ENCODE data around the gene SRSF12.

Gene SRSF12

DNA sequence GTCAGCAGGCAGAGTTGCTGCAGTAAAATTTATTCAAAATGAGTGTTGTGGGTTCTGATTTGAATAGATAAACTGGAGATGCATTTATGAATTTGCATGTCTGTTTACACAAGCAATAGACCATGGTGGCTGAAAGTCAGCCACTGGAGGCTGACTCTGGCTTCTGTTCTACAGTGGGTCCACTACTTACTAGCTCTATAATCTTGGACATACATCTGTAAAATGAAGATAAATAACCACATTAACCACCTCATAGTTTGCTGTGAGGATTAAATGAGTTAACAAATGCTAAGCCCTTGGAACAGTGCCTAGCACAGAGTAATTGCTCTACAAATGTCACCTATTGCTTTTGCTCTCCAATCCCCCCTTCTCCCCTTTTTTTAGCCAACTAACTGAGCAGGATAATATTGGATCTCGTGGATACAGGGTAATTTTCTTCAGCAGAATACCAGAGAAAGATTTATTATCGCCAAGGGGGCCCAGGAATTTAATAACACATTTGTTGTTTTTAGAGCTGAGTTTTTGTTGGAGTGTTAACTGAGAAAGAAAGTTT is 26.6 kb upstream of the SRSF12 start:
- DNase-seq: no peak

DNA sequence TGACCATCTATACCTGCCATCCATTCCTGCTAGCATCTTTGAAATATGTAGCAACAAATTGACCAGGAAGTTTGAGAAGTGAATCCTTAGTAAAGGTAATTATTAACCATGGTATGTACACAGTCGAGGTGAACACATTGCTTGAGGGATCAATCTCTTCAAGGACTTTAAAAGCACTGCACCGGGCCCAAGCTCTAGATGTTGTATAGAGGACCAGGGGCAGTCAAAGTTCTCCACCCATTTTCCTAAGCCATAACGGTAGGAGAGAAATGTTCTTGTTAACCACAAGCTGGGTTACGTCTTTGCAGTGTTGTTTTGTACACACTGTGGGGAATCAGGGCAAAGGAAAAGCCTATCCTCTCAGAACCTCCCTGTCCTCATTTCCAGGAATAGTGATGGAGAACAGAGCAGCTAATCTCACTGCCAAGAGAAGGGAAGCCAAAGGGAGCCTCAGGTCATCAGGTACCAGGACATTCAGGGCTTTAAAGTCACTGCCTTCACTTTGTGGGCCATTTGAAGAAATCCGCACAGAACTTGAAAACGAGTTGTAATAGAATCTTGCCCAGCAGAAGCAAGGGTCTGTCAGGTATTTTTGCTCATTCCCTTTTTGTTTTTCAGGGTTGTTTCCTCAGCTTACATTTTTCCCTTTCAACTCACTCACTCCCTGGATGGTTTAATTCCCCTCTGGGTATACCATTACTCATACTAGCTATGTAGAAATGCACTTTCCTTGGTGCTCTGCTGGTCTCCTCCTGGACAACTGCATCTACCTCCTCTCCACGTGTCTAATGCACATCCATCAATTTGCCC is 22.7 kb upstream of the SRSF12 start:
- in situ Hi-C loops (cut with HindIII; ENCODE audit: low pct_ligation_motif_present, low sequenced_read_pairs): no loop called here
- Histone ChIP-seq H3K27me3 (replicated peaks) (no peaks in the 10 kb centered on the region), H3K27ac (no peak overlapping the region), H3K4me3 (ENCODE audit: low read depth, low read length) (no peak overlapping the region), H3K36me3 (replicated peaks) (no peaks in the 10 kb centered on the region)
- DNase-seq: no peak
- TF ChIP-seq, protein P1, sequence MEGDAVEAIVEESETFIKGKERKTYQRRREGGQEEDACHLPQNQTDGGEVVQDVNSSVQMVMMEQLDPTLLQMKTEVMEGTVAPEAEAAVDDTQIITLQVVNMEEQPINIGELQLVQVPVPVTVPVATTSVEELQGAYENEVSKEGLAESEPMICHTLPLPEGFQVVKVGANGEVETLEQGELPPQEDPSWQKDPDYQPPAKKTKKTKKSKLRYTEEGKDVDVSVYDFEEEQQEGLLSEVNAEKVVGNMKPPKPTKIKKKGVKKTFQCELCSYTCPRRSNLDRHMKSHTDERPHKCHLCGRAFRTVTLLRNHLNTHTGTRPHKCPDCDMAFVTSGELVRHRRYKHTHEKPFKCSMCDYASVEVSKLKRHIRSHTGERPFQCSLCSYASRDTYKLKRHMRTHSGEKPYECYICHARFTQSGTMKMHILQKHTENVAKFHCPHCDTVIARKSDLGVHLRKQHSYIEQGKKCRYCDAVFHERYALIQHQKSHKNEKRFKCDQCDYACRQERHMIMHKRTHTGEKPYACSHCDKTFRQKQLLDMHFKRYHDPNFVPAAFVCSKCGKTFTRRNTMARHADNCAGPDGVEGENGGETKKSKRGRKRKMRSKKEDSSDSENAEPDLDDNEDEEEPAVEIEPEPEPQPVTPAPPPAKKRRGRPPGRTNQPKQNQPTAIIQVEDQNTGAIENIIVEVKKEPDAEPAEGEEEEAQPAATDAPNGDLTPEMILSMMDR (IDR thresholded peaks at IDR 0.05; ENCODE audit: low read depth, low read length, missing control alignments): no peak

More for the DNA sequence above, 26.6 kb upstream of the SRSF12 start:
- H3K27me3 ChIP-seq (replicated peaks): no peaks in the 10 kb centered on the region
- H3K36me3 ChIP-seq (replicated peaks): no peaks in the 10 kb centered on the region
- H3K27ac ChIP-seq: no peak overlapping the region
- no peak overlapping the region for H3K4me3 ChIP-seq (ENCODE audit: low read depth, low read length)
- in situ Hi-C loops (cut with HindIII; ENCODE audit: low pct_ligation_motif_present, low sequenced_read_pairs): no loop called here
- TF ChIP-seq, protein P1 (IDR thresholded peaks at IDR 0.05; ENCODE audit: low read depth, low read length, missing control alignments): no peak

DNA sequence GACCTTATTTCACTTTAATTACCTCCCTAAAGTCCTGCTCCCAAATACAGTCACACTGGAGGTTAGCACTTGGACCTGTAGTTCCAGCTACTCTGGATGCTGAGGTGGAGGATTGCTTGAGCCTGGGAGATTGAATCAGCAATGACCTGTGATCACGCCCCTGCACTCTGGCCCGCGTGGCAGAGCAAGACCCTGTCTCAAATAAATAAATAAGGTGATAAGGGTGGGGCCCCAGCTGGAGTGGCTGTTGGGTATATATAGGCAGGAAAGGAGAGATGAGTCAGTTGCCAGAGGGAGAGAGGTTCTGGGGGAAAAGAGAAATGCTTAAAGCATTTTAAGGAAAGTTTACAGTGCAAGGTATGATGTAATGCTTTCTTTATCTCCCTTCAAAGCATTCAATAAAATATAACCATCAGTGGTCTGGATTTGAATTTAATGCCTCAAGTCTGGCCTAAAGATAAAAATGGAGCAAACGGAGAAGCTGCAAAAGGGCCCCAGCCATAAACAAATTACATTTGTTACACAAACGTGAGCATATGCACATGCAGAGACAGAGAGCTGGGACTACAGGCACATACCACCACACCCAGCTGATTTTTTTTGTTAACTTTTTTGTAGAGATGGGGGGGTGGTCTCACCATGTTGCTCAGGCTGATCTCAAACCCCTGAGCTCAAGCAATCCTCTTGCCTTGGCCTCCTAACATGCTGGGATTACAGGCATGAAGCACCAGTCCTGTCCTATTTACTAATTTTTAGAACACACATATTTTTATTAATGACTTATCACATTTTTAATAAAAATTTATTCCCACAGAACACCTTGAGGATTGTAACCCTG is 21.9 kb upstream of the SRSF12 start:
- H3K27ac ChIP-seq: no peak overlapping the region
- in situ Hi-C loops (cut with HindIII; ENCODE audit: low pct_ligation_motif_present, low sequenced_read_pairs): no loop called here
- no peaks in the 10 kb centered on the region for H3K27me3 ChIP-seq (replicated peaks)
- H3K4me3 ChIP-seq (ENCODE audit: low read depth, low read length): no peak overlapping the region
- H3K36me3 ChIP-seq (replicated peaks): no peaks in the 10 kb centered on the region
- no peak for DNase-seq
- TF ChIP-seq, protein P1 (IDR thresholded peaks at IDR 0.05; ENCODE audit: low read depth, low read length, missing control alignments): no peak

DNA sequence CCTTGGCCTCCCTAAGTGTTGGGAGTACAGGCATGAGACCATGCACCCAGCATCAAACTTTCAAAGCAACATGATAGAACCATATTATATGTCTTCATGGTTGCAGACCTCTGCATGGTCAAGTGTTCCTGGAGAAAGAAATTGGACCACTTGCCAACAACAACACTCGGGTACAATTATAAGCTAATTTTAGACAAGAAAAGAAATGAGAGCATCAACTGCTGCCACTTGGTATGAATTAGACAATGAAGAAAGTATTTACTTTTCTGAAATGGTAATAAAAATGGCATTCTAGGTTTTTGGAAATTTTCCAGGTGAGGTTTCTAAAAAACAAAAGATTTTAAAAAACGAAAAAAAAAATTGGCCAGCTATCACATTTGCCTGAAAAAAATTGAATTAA is 20.3 kb upstream of the SRSF12 start:
- H3K27me3 ChIP-seq (replicated peaks): no peaks in the 10 kb centered on the region
- H3K27ac ChIP-seq: no peak overlapping the region
- DNase-seq: no peak
- TF ChIP-seq, protein P1 (IDR thresholded peaks at IDR 0.05; ENCODE audit: low read depth, low read length, missing control alignments): no peak
- in situ Hi-C loops (cut with HindIII; ENCODE audit: low pct_ligation_motif_present, low sequenced_read_pairs): no loop called here
- no peaks in the 10 kb centered on the region for H3K36me3 ChIP-seq (replicated peaks)
- H3K4me3 ChIP-seq (ENCODE audit: low read depth, low read length): no peak overlapping the region

DNA sequence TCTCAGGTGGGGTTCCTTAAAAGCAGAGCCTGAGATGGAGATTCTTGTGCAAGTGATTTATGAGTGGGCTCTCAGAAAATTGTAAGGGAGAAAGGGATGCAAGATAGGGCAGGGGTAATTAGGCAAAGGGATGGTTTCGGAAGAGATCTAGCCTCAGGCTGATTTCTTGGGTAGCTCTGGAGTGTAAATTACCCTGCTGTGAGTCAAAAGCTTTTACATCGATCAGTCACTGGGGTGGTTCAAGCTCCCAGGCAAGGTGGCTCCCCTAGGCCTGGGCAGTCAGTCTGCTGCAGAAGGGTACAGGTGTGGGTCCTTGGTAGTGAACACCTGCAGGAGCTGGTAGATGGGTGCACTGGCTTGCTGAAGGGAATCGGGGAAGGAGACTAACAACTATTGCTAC is 16.9 kb upstream of the SRSF12 start:
- H3K36me3 ChIP-seq (replicated peaks): no peaks in the 10 kb centered on the region
- H3K27me3 ChIP-seq (replicated peaks): no peaks in the 10 kb centered on the region
- H3K27ac ChIP-seq: no peak overlapping the region
- no peak for DNase-seq
- no peak overlapping the region for H3K4me3 ChIP-seq (ENCODE audit: low read depth, low read length)
- TF ChIP-seq, protein P1 (IDR thresholded peaks at IDR 0.05; ENCODE audit: low read depth, low read length, missing control alignments): no peak
- in situ Hi-C loops (cut with HindIII; ENCODE audit: low pct_ligation_motif_present, low sequenced_read_pairs): no loop called here

Measured in brain microvascular endothelial cell (primary cell).